Glutamatergic neuron (in vitro differentiated cells): ENCODE data around the gene KCNMA1. TPM values are rescaled to one million over a fixed set of nuclear protein-coding genes. Genes with fewer than 3 reads are reported as not detected.

Experiments used
- DNase-seq: peaks from one replicate; pipeline ENCODE4 v3.0.0; 2022
- H3K27ac Mint-ChIP-seq: one replicate; pipeline ENCODE4 v1.8.0; 2020; ENCODE audit warnings: mild to moderate bottlenecking, mixed read lengths, inconsistent platforms; ENCODE audit not compliant: unreplicated experiment
- H3K27me3 Mint-ChIP-seq: one replicate; pipeline ENCODE4 v1.8.0; 2020; ENCODE audit warnings: mild to moderate bottlenecking, moderate library complexity, mixed read lengths, inconsistent platforms; ENCODE audit not compliant: unreplicated experiment
- H3K36me3 Mint-ChIP-seq: one replicate; pipeline ENCODE4 v1.8.0; 2020; ENCODE audit warnings: mild to moderate bottlenecking, mixed read lengths, inconsistent platforms; ENCODE audit not compliant: unreplicated experiment
- H3K4me1 Mint-ChIP-seq: one replicate; pipeline ENCODE4 v1.8.0; 2020; ENCODE audit warnings: mild to moderate bottlenecking, low read depth, mixed read lengths, inconsistent platforms; ENCODE audit not compliant: unreplicated experiment
- H3K4me3 Mint-ChIP-seq: one replicate; pipeline ENCODE4 v1.8.0; 2020; ENCODE audit warnings: mild to moderate bottlenecking, mixed read lengths, inconsistent platforms; ENCODE audit not compliant: unreplicated experiment
- H3K9me3 Mint-ChIP-seq: one replicate; pipeline ENCODE4 v1.8.0; 2020; ENCODE audit warnings: mild to moderate bottlenecking, moderate library complexity, mixed read lengths, inconsistent platforms; ENCODE audit not compliant: unreplicated experiment
- total RNA-seq: library from RNA; stranded (reverse); fragmentation: NEBNext Ultra II Directional; extraction: Animal tissue kit (Norgen Biotek cat#: 25700); gene quantifications from one replicate; pipeline ENCODE4 v1.2.1, GENCODE V29; 2021; ENCODE audit not compliant: unreplicated experiment
- TF ChIP-seq, protein P1 (sequence below): fragments of 200-600 bp; sonication (generic); IDR thresholded peaks from one replicate; pipeline ENCODE4 v1.5.0; 2021; ENCODE audit not compliant: partially characterized antibody, unreplicated experiment

KCNMA1 gene
- total RNA-seq, 1 donor from 2014 or later: 3.2 TPM

DNA sequence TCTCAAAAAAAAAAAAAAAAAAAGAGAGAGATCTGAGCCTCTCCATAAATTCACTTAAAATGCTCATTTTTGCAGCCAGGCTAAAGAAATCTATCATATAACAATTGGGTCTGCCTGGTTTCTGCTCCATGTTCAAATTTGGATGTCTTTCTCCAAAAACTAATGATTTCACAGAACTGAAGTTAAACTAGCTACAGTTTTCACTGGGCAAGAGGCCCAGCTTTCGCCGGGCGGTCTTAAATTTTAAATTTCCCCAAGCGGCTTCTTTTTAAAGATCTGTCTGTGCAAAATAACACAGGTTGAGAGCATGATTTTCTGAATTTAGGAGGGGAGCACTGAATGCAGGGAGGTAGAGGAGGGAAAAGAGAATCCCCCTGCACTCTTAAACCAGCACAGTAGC lies 603.4 kb downstream of the KCNMA1 start:
- DNase-seq: no peak
- no peak overlapping the region for H3K27ac Mint-ChIP-seq
- H3K4me1 Mint-ChIP-seq: peaks cover 3% of the 10 kb centered on the region
- no peak overlapping the region for H3K4me3 Mint-ChIP-seq
- no peaks in the 10 kb centered on the region for H3K9me3 Mint-ChIP-seq
- H3K36me3 Mint-ChIP-seq: no peaks in the 10 kb centered on the region
- H3K27me3 Mint-ChIP-seq: peaks cover 2% of the 10 kb centered on the region
- TF ChIP-seq, protein P1, sequence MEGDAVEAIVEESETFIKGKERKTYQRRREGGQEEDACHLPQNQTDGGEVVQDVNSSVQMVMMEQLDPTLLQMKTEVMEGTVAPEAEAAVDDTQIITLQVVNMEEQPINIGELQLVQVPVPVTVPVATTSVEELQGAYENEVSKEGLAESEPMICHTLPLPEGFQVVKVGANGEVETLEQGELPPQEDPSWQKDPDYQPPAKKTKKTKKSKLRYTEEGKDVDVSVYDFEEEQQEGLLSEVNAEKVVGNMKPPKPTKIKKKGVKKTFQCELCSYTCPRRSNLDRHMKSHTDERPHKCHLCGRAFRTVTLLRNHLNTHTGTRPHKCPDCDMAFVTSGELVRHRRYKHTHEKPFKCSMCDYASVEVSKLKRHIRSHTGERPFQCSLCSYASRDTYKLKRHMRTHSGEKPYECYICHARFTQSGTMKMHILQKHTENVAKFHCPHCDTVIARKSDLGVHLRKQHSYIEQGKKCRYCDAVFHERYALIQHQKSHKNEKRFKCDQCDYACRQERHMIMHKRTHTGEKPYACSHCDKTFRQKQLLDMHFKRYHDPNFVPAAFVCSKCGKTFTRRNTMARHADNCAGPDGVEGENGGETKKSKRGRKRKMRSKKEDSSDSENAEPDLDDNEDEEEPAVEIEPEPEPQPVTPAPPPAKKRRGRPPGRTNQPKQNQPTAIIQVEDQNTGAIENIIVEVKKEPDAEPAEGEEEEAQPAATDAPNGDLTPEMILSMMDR: no peak

DNA sequence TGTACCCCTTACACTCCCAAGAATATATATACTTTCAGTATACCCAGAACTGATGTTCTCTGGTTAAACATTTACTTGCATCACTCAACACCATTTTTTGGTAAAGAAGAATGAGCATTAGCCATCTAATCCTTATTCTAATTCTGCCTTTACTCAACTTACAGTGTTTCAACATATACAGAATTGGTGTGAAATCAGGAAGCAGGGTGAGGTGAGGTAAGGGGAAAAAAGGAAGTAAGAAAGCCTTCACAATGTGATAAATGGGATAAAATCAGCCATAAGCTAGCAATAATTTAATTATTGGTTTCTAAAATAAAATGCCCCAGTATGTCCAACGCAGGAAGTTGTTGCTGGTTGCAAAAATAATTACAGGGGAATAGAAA lies 605.4 kb downstream of the KCNMA1 start:
- H3K36me3 Mint-ChIP-seq: no peaks in the 10 kb centered on the region
- H3K27ac Mint-ChIP-seq: no peak overlapping the region
- DNase-seq: no peak
- peaks cover 6% of the 10 kb centered on the region for H3K4me1 Mint-ChIP-seq
- H3K9me3 Mint-ChIP-seq: no peaks in the 10 kb centered on the region
- H3K27me3 Mint-ChIP-seq: peaks cover 2% of the 10 kb centered on the region
- TF ChIP-seq, protein P1: no peak
- H3K4me3 Mint-ChIP-seq: no peak overlapping the region

DNA sequence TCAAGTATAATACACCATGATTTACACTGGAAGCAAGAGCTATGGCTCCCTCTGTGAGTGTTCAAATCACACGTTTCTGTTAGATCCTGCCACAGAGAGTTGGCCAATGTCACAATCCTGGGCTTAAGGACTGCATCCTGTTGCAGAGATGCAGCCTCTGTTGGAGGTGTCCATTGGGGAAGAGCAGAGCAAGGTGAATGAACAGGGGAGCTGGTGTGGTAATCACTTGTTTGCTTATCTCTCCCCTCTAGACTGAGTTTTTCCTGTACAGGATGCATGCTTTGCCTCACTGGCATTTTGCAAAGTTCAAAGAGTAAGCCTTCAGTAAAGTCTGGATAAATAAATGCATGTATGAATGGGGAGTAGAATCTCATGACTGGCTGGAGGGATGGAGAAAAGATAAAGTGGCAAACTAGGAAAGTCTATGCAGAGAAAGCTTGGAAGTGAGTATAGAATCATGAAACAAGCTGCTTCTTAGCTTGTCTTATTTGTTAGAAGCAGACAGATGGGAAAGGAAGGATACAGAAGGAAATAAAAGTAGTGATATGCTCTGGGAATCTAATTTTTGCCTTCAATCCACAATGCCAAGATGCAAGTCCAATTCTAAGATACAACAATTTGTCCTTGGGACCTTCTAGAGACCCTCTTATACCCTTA lies 605.9 kb downstream of the KCNMA1 start:
- Mint-ChIP-seq H3K27me3 (peaks cover 2% of the 10 kb centered on the region), H3K9me3 (no peaks in the 10 kb centered on the region), H3K36me3 (no peaks in the 10 kb centered on the region), H3K27ac (no peak overlapping the region), H3K4me1 (peaks cover 6% of the 10 kb centered on the region), H3K4me3 (no peak overlapping the region)
- no peak for DNase-seq
- TF ChIP-seq, protein P1: no peak

DNA sequence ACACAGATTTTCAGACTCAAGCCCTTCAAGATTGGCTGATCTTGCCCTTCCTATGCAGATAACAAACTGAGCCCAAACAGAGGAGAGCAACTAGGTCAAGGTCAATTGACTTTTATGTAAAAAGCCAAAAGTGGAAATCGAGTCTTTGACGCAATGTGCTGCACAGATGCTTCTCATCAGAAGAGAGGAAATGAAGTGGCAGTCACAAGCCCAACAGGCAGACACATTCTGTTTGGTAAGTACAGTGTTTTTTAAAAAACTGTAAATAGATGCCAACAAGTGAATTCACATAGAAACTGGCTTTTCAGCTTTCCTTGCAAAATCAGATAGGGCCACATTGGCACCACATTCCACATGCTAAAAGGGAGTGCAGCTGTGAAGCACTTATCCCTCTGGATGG lies 606.6 kb downstream of the KCNMA1 start:
- DNase-seq: no peak
- H3K4me1 Mint-ChIP-seq: peaks cover 6% of the 10 kb centered on the region
- H3K36me3 Mint-ChIP-seq: no peaks in the 10 kb centered on the region
- no peaks in the 10 kb centered on the region for H3K9me3 Mint-ChIP-seq
- H3K27me3 Mint-ChIP-seq: peaks cover 2% of the 10 kb centered on the region
- TF ChIP-seq, protein P1: no peak
- H3K4me3 Mint-ChIP-seq: no peak overlapping the region
- H3K27ac Mint-ChIP-seq: no peak overlapping the region

DNA sequence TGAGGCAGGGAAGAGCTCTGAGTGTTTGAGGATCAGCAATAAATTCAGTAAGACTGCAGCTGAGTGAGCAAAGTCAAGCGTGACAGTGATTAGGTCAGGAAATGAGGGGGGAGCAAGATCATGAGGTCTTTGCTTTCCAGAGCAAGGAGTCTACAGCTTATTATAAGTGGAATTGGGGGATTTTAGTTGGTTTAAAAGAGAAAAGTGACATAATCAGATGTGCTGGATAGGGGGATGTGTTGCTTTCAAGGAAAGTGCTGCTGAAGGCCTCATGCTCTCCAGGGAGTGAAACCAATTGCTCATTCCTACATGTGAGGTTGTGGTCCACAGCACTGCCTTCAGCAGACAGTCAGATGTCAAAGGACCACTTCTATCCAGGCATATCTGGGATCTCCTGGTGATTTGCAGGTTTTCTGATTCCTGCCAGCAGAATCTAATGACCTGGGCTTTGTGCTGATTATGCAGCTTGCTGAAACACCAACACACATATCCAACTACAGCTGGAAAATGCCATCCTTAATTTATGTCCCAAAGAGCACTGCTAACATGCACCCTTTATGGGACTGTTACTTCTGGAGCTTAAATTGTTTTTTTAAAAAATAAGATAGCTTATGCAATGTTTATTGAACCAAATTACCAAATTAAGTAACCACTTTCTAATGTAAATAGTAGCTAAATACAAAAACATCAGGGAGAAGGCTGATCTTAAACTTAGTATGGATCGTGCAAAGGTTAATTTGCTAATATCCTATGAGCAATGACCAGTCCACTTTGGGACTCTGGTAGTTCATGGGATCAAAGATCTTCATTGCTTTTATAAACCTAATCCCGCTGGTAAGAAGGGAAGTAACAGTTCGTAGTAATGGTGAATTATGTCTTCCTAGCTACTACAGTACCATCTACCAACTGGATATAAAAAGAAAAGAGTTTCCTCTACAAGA lies 607.6 kb downstream of the KCNMA1 start:
- H3K27ac Mint-ChIP-seq: no peak overlapping the region
- no peak overlapping the region for H3K4me3 Mint-ChIP-seq
- DNase-seq: no peak
- no peaks in the 10 kb centered on the region for H3K9me3 Mint-ChIP-seq
- H3K36me3 Mint-ChIP-seq: no peaks in the 10 kb centered on the region
- H3K4me1 Mint-ChIP-seq: peaks cover 6% of the 10 kb centered on the region
- TF ChIP-seq, protein P1: no peak
- H3K27me3 Mint-ChIP-seq: peaks cover 2% of the 10 kb centered on the region
